GM12801 (cell line): ENCODE data around the gene KAT5.

ENCODE experiments used
- CTCF ChIP-seq: IDR thresholded peaks from one replicate; pipeline ENCODE4 v1.5.1; 2011; ENCODE audit warnings: control low read depth; ENCODE audit not compliant: insufficient read length; ENCODE audit errors: extremely low read depth

Gene KAT5

GRCh38 chr11:65685981-65686380, 26.1 kb upstream of the KAT5 start:
- TF ChIP-seq CTCF, result no peak

GRCh38 chr11:65692367-65692766, 19.7 kb upstream of the KAT5 start:
- no peak for TF ChIP-seq CTCF

- TF ChIP-seq CTCF, result no peak
Observed at GRCh38 chr11:65695459-65696241, 16.4 kb upstream of the KAT5 start.

GRCh38 chr11:65696802-65697552, 15.1 kb upstream of the KAT5 start:
- TF ChIP-seq CTCF, result no peak

- no peak for TF ChIP-seq CTCF
Observed at GRCh38 chr11:65698205-65698604, 13.8 kb upstream of the KAT5 start.

GRCh38 chr11:65699306-65699705, 12.7 kb upstream of the KAT5 start:
- TF ChIP-seq CTCF, result no peak

GRCh38 chr11:65700399-65700798, 11.7 kb upstream of the KAT5 start:
- no peak for TF ChIP-seq CTCF
